ENCODE data around the gene FOXO1.

DNA sequence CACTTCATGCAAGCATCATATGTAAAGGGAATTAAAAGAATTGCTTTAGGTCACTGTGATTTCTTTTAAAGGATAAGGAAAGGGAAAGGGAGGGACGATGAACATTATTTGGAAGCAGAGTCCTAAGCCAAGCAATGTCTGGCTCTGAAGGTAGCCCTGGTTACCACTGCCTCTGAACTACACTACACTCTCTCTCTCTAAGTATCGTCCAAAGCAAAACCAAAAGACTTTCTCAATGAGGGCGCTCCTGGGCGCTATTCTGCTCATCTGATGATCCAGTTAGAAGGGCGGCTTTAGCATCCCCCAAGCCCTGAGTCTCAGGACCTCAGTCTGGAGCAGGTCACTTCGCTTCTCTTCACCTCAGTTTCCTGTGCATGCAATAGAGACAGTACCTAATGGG lies 26.2 kb downstream of the FOXO1 start:
- TF ChIP-seq CTCF (conservative IDR thresholded peaks at IDR 0.05; ENCODE audit: low read length) (no peak), EZH2phosphoT487 (IDR thresholded peaks at IDR 0.05; ENCODE audit: borderline replicate concordance, low read depth, low read length) (no peak)
